K562 (cell line): Measurements from ENCODE around the gene FAT2. TPM values are rescaled to one million over a fixed set of nuclear protein-coding genes. Genes with fewer than 3 reads are reported as not detected.

Source experiments
- ATAC-seq: fragments of 200-7000 bp; cut with Tn5 transposase; 3 replicates; pipeline ENCODE4 v1.9.1; 2020; ENCODE audit warnings: moderate library complexity
- BruUV-seq: library from RNA; stranded (reverse); fragments of 400-500 nt; replicated peaks from 2 replicates; lab custom pipeline; 2021; lab: Mats Ljungman, UMichigan
- CTCF ChIA-PET: fragments of 300-600 bp; formaldehyde crosslinking; extraction: SDS; loops from one replicate; lab custom pipeline; 2021; ENCODE audit warnings: low intra/inter-chr PET ratio; lab: Yijun Ruan, JAX
- POLR2A ChIA-PET: fragments of 300-600, 350-650 bp; sonication (Branson Sonifier 250); formaldehyde crosslinking; extraction: SDS; loops from one replicate; lab custom pipeline; 2021; ENCODE audit warnings: antibody characterized with exemption, inconsistent platforms; lab: Yijun Ruan, JAX
- DNase-seq, 4 experiments: peaks; one replicate each; pipeline versions ENCODE4 v3.0.0 to v3.0.0-alpha.2; 2011 to 2018; ENCODE audit warnings: low spot score in 3 of 4, mixed read lengths in 3 of 4; ENCODE audit errors: extremely low read depth in 1 of 4
- FAIRE-seq: peaks from 2 replicates; lab custom pipeline; 2011; peaks lifted over from hg19 to GRCh38; lab: Jason Lieb, UNC
- H2AFZ ChIP-seq: 2 replicates; pipeline ENCODE4 v1.6.0; 2011; ENCODE audit warnings: low read depth, low read length, control low read depth, inconsistent platforms
- H3K27ac ChIP-seq: fragments of 200-600 bp; 3 replicates; pipeline ENCODE4 v1.8.0; 2011; ENCODE audit warnings: low read depth, mild to moderate bottlenecking, control low read depth, inconsistent platforms, low read length, moderate library complexity, mixed read lengths; ENCODE audit errors: extremely low read depth
- H3K27me3 ChIP-seq, 2 experiments: fragments of 300-600 bp in 1 of 2; 2 replicates in 1 of 2; 3 replicates in 1 of 2; pipeline versions ENCODE4 v1.6.0 to v1.8.0; 2011; ENCODE audit warnings: inconsistent platforms in 2 of 2, low read length in 2 of 2, mild to moderate bottlenecking in 1 of 2, mixed read lengths in 1 of 2, moderate library complexity in 1 of 2; ENCODE audit not compliant: control insufficient read depth in 2 of 2, insufficient read depth in 2 of 2
- H3K36me3 ChIP-seq: fragments of 300-600 bp; 3 replicates; pipeline ENCODE4 v1.8.0; 2011; ENCODE audit warnings: mild to moderate bottlenecking, low read length, inconsistent platforms; ENCODE audit not compliant: control insufficient read depth, insufficient read depth
- H3K4me1 ChIP-seq, 2 experiments: fragments of 200-600 bp in 1 of 2; replicated peaks in 1 of 2; 2 replicates in 1 of 2; 3 replicates in 1 of 2; pipeline versions ENCODE4 v1.5.1 to v1.8.0; 2011; ENCODE audit warnings: inconsistent platforms in 2 of 2, low read length in 2 of 2, mild to moderate bottlenecking in 1 of 2, mixed read lengths in 1 of 2, moderate library complexity in 1 of 2; ENCODE audit not compliant: control insufficient read depth in 2 of 2, insufficient read depth in 2 of 2
- H3K4me2 ChIP-seq: 2 replicates; pipeline ENCODE4 v1.6.1; 2011; ENCODE audit warnings: low read length, control low read depth, inconsistent platforms, mixed read lengths; ENCODE audit not compliant: insufficient read depth
- H3K4me3 ChIP-seq: fragments of 200-600 bp; sonication (generic), shearing (Covaris generic); 2 replicates; pipeline ENCODE4 v1.5.1; 2016; ENCODE audit warnings: control low read depth, inconsistent platforms
- H3K79me2 ChIP-seq: fragments of 200-600 bp; 3 replicates; pipeline ENCODE4 v1.8.0; 2011; ENCODE audit warnings: low read length, inconsistent platforms; ENCODE audit not compliant: control insufficient read depth, insufficient read depth
- H3K9ac ChIP-seq, 2 experiments: 2 replicates each; pipeline versions ENCODE4 v1.6.0 to v1.6.1; 2011; ENCODE audit warnings: low read depth in 2 of 2, low read length in 2 of 2, control low read depth in 1 of 2, inconsistent platforms in 1 of 2, mild to moderate bottlenecking in 1 of 2, mixed read lengths in 1 of 2; ENCODE audit not compliant: insufficient read depth in 1 of 2
- H3K9me1 ChIP-seq: one replicate; pipeline ENCODE4 v1.6.0; 2011; ENCODE audit warnings: inconsistent platforms, mild to moderate bottlenecking, low read length, moderate library complexity; ENCODE audit not compliant: control insufficient read depth, insufficient read depth
- H3K9me3 ChIP-seq: replicated peaks from 2 replicates; pipeline ENCODE4 v1.5.1; 2011; ENCODE audit warnings: low read depth, low read length, inconsistent platforms; ENCODE audit not compliant: control insufficient read depth, insufficient read depth
- H4K20me1 ChIP-seq: replicated peaks from 2 replicates; pipeline ENCODE4 v1.6.1; 2011; ENCODE audit warnings: low read length, inconsistent platforms, mixed read lengths; ENCODE audit not compliant: control insufficient read depth, insufficient read depth
- BCL6 ChIP-seq: fragments of 250-450 bp; sonication (Bioruptor Pico); IDR thresholded peaks from 2 replicates; pipeline ENCODE4 v1.4.0; 2020
- CHD7 ChIP-seq: fragments of 200-600 bp; sonication (generic); IDR thresholded peaks from one replicate; pipeline ENCODE4 v1.6.1; 2012; ENCODE audit warnings: mild to moderate bottlenecking, low read depth, low read length, inconsistent platforms
- JUNB ChIP-seq: fragments of 450-650 bp; formaldehyde crosslinking; conservative IDR thresholded peaks from 2 replicates; pipeline ENCODE4 v1.4.0; 2020; ENCODE audit warnings: mild to moderate bottlenecking
- MEF2A ChIP-seq: IDR thresholded peaks from 2 replicates; pipeline ENCODE4 v1.6.1; 2011; ENCODE audit warnings: low read depth, mild to moderate bottlenecking, low read length, moderate library complexity; ENCODE audit not compliant: control insufficient read depth
- MIER1 ChIP-seq: fragments of 450-650 bp; IDR thresholded peaks from 2 replicates; pipeline ENCODE4 v1.6.1; 2016; ENCODE audit warnings: antibody characterized with exemption, mild to moderate bottlenecking, low read depth
- NR1H2 ChIP-seq: sonication (generic); formaldehyde crosslinking; IDR thresholded peaks from 2 replicates; pipeline ENCODE4 v1.4.0; 2020; ENCODE audit warnings: mild to moderate bottlenecking, missing genetic modification reagents
- POLR2H ChIP-seq: IDR thresholded peaks from 2 replicates; pipeline ENCODE4 v1.6.1; 2016; ENCODE audit warnings: missing genetic modification characterization, low read depth, mild to moderate bottlenecking, control low read depth, missing compliant biosample characterization, moderate library complexity
- TRIM24 ChIP-seq, 2 experiments: fragments of 450-650 bp; IDR thresholded peaks; 2 replicates each; pipeline ENCODE4 v1.6.1; 2016
- ZC3H8 ChIP-seq: fragments of 450-650 bp; IDR thresholded peaks from 2 replicates; pipeline ENCODE4 v1.6.1; 2017
- WGBS: fragments of 100-300 bp; shearing (Covaris generic); methylation state at CpG from one replicate; pipeline ENCODE4 v1.1.6; 2016; ENCODE audit warnings: low coverage, mixed read lengths; ENCODE audit not compliant: insufficient coverage; ENCODE audit errors: missing lambda C conversion rate; 5-methylcytosine and 5-hydroxymethylcytosine counted together
- in situ Hi-C: fragments of 300-500 bp; cut with MboI; formaldehyde crosslinking; loops from 4 replicates; pipeline ENCODE4 v1.15.0; 2018; ENCODE audit warnings: inconsistent platforms, mixed read lengths
- intact Hi-C: fragments of 100-400 bp; cut with micrococcal nuclease; formaldehyde crosslinking; loops from 2 replicates; pipeline ENCODE4 v1.14.2; 2022
- polyA plus RNA-seq, 8 experiments: library from polyadenylated mRNA; depleted of rRNA in 4 of 8; stranded (reverse) in 5 of 8; unstranded in 3 of 8; fragments of >200 nt; fragmentation: Nextera tagmentation in 2 of 8; fragmentation: Illumina TruSeq in 1 of 8; extraction: Ambion mirVana in 2 of 8; extraction: Trizol in 1 of 8; gene quantifications; 2 replicates each; pipeline versions ENCODE4 v1.2.1 to v1.2.3, GENCODE V29; 2011 to 2014; ENCODE audit warnings: inconsistent platforms in 1 of 8, missing spikeins in 1 of 8
- total RNA-seq, 7 experiments: library from RNA; depleted of rRNA in 6 of 7; stranded (reverse); fragments of >200 nt in 6 of 7; fragmentation: Illumina TruSeq in 2 of 7; extraction: Trizol in 2 of 7; gene quantifications; 2 replicates each; pipeline versions ENCODE4 v1.2.1 to v1.2.3, GENCODE V29; 2011 to 2021; ENCODE audit warnings: low replicate concordance in 1 of 7

The FAT2 gene
- total and polyA plus RNA-seq, 9 of the 15 experiments (the other 6 are each of a cell fraction or from before 2014, with no cell fraction given), result not detected

- DNase-seq, result no peak
- in situ Hi-C loops, result no loop called here
- POLR2A ChIA-PET, result interaction anchor here (0.5 kb wide), 1 partner anchor 17 kb away, joined by 5 read pairs; no protein-coding TSS in a partner anchor
- TF ChIP-seq CHD7 (no peak), NR1H2 (no peak), MIER1 (no peak), MEF2A (no peak), ZC3H8 (no peak), BCL6 (CRISPR knock-in tag) (no peak), JUNB (CRISPR knock-in tag) (no peak), TRIM24 (IDR thresholded peaks at IDR 0.05) (no peak), POLR2H (tag) (no peak)
These were observed 37.4 kb downstream of the FAT2 start for GRCh38 chr5:151553695-151554094.

More at GRCh38 chr5:151553695-151554094, 37.4 kb downstream of the FAT2 start:
- BruUV-seq, result no TSS peak
- CTCF ChIA-PET, result no interaction called here
- Histone ChIP-seq H3K9ac (no peak overlapping the region), H3K4me3 (no peak overlapping the region), H3K79me2 (no peaks in the 10 kb centered on the region), H3K9me1 (no peaks in the 10 kb centered on the region), H3K4me1 (no peaks in the 10 kb centered on the region), H3K4me2 (no peak overlapping the region), H2AFZ (no peak overlapping the region), H3K27ac (no peak overlapping the region), H4K20me1 (no peaks in the 10 kb centered on the region), H3K9me3 (no peaks in the 10 kb centered on the region), H3K36me3 (no peaks in the 10 kb centered on the region), H3K27me3 (peaks cover 7 to 37% of the 10 kb centered on the region in 2 experiments; a peak in 3 of 5 replicates)
- intact Hi-C loops, result no loop called here
- 5% methylated on average over 5 of the region's 5 CpGs for WGBS
- FAIRE-seq (no peak), ATAC-seq (no peak)
